CD4-positive, alpha-beta T cell treated with Interleukin-15 for 4 hours (primary cell): ENCODE data around the gene PARD3.
"Not testable (repeated sequence)": the region's sequence is repeated elsewhere in the genome, so short reads cannot be mapped to it uniquely, and the experiment has no call there.

ENCODE experiments used
- DNase-seq: peaks from one replicate; pipeline ENCODE4 v3.0.0-alpha.2; 2020; ENCODE audit warnings: low spot score

Gene PARD3

DNA sequence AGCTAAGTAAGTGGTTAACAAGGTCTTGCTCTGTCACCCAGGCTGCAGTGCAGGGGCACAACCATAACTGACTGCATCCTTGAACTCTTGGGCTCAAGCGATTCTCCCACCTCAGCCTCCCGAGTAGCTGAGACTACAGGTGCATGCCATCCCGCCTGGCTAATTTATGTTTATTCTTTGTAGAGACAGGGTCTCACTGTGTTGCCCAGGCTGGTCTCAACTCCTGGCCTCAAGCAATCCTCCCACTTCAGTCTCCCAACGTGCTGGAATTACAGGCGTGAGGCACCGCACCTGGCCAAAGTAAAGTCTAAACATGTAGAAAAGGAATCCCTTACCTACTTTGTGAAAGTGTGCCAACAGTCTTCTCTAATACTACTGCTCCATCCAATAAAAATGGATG lies 17.9 kb downstream of the PARD3 start:
- DNase-seq: no peak

DNA sequence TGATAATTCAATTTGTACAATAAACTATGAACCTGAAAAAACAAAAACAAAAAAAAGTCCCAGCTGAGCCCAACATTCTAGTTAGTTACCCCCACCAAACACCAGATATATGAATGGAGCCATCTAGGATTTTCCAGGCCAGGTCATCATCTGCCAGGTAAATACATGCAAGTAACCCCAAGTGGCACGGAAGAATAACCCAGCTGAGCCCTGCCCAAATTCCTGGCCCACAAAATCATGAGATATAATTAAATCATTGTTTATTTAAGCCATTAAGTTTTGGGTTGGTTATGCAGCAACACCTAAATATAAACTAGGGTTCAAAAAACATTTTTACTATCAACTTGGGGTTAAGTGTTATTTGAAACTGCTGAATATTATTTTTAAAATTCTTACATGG lies 19.0 kb downstream of the PARD3 start:
- DNase-seq: no peak

DNA sequence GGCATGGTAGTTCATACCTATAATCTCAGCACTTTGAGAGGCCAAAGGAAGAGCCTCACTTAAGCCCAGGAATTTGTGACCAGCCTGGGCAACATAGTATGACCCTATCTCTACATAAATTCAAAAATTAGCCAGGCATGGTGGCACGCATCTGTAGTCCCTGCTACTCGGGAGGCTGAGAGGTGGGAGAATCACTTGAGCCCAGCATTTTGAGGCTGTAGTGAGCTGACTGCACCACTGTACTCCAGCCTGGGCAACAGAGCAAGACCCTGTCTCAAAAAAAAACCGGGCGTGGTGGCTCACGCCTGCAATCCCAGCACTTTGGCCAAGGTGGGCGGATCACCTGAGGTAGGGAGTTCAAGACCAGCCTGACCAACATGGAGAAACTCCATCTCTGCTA lies 19.8 kb downstream of the PARD3 start:
- DNase-seq: no peak

DNA sequence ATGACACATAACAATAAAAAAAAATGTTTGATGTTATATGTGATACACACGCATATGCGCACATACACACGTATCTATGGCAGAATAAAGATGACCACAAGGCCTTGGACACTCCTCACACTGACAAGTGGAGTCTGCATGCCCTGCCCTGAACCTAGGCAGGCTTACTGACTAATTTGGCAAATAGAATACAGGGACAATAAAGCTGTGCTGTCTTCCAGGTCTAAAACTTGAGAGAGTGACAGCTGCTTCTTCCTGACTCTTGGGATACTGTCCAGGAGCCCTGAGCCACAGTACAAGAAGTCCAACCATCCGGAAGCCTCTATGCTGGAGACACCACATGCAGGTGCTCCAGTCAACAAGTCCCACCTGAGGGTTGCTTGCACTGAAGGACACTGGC lies 20.3 kb downstream of the PARD3 start:
- no peak for DNase-seq

DNA sequence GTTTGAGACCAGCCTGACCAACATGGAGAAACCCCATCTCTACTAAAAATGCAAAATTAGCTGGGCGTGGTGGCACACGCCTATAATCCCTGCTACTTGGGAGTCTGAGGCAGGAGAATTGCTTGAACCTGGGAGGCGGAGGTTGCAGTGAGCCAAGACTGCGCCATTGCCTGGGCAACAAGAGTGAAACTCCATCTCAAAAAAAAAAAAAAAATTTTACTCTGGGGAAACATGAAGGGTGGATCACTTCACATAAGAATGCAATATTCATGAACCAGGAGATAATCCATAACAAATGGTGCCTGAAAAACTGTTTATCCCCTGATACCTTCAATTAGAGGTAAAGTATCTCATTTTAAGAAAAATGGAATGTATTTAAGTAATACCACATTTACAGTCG lies 21.5 kb downstream of the PARD3 start:
- DNase-seq: not testable (repeated sequence)

DNA sequence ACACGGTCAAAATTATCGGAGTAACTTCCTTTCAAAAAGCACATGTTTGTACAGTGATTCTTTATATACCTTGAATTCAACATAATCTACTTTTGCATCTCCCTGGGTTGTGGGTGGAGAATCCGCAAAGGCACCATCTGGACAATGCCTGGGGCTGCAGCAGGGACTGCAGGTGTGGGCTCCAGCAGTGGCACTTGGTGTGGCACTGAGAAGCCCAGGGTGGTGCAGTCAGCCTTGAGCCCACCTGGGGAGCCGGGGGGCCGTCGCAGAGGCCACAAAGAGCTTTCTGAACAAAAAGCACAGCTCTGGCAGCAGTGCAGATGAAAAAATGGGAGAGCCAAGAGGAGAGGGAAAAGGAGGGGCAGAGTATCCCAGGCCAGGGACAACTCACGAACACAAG lies 22.2 kb downstream of the PARD3 start:
- no peak for DNase-seq

DNA sequence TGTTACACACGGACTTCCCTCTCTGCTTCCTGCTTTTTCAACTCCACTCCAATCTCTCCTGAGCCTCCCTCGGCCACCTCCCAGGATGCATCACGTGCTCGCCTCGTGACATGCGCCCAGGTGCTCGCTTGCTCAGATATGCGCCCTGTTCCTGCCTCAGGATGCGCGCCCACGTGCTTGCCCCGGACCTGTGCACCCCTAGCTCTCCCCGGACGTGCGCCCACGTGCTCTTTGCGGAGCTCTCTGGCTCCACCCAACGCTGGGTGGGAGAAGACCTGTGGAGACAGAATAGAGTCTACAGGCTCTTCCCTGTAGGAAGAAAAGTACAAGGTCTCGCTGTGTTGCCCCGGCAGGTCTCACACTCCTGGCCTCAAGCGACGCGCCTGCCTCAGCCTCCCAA lies 23.1 kb downstream of the PARD3 start:
- no peak for DNase-seq

DNA sequence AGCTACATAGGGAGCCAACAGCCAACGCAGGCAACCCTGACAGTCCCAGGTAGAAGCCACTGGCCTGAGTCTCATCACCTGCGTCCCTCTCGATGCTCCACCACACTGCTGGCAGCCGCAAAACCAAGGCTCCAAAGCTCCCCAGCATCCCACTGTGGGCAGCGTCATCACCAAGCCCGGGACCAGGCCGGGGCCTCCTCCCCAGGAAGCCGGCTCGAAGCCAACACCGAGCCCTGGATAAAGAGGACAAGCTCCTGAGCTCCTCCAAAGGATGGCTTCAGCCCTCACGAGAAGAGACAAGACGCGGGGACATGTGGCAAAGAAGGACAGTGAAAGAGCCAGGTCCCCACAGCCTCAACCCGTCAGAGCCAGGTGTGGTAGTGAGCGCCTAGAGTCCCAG lies 23.9 kb downstream of the PARD3 start:
- DNase-seq: no peak

DNA sequence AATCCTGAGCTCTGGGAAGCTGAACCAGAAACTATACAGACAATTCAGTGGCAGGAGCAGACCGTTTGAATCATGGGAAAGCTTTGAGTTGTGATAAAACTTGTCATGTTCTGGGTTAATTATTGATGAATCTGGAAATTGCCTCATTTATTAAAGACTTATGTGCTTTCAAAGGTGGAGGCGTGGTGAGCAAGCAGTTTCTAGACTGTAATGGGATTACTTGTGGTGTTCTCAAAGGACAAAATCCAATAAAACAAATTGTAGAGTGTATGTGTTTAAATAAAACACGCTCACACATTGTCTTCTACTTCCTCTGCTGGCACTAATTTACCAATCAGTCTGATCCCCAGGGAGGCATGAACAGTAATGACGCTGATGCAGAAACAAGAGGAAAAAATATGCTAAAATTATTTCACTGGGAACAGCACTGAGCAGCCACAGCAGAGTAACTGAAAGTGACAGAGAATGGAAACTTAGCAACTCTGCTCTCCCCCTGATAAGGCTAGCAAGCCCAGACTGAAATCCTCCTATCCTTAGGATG lies 25.1 kb downstream of the PARD3 start:
- DNase-seq: no peak

DNA sequence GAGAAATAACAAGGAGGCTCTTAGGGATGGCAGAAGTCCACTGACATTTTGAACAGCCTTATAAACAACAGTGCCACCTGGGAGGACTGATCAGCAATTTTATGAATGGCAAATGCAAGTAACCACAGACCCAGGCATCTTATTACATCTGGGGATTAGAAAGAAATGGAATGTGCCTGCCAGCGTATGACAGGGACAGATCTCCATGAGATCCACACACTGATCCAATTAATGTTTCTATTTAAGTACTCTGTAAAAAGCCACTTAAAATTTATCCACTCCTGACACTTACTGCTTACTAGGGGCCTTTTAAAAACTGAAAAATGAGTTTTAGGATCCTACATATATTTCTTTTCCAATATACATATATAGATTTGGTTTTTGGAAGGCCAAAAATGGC lies 28.6 kb downstream of the PARD3 start:
- DNase-seq: no peak

DNA sequence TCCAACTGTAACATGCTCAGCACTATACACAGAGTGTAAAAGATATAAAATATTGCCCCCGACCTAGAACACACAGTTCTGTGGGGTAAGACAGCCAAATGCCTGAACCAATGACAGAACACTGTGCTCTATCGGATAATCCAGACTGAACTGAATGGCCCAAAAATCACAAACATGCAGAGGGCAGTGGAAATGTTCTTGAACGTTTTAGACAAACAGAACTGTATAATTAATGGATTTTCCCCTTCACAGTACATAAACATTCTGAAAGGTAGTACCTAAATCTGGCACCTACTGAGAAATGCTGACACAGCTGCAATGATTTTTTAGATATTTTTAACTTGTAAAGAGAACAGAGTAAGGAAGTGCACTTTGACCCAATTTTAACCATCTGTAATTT lies 33.4 kb downstream of the PARD3 start:
- DNase-seq: no peak

DNA sequence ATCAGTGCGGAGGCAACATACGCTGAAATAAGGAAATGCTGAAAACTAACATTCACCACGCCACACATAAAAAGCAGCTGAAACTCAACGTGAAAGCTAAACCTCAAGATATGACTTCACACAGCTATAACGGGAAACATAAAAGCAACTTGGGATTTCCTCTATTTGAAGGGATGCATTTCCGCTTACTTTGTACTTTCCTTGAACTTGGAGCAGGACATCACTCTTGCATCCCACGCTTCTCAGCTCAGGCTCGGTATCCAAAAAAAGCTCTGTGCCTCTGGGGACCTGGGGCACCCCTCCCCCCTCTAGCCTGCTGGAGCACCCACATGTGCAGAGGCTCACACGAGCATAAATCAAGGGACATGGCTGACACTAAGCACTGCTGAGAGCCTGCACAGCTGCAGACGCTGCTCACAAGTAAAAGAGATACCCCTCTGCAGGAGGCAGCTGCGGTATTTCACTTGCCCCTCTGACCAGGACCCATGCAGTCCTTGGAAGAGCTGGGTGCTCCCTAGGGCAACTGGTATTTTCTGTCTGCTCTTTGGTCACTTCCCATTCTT lies 34.2 kb downstream of the PARD3 start:
- DNase-seq: no peak

DNA sequence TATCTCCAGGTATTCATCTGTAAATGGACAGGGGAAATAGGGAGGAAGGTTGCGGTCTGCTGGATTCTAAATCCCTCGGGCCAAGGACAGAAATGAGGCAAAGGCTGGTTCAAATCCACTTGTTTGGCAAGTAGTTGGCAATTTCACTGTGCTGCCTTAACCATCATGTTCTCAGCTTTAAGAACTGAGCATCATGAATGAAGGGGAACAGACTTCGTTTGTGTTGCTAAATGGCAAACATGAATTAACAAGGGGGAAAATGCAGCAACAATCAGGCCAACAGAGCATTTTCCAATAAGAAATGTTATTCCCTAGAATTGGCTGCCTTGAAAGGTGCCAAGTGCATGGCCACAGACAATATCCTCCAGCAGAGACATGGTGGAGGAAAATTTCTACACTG lies 36.9 kb downstream of the PARD3 start:
- no peak for DNase-seq

DNA sequence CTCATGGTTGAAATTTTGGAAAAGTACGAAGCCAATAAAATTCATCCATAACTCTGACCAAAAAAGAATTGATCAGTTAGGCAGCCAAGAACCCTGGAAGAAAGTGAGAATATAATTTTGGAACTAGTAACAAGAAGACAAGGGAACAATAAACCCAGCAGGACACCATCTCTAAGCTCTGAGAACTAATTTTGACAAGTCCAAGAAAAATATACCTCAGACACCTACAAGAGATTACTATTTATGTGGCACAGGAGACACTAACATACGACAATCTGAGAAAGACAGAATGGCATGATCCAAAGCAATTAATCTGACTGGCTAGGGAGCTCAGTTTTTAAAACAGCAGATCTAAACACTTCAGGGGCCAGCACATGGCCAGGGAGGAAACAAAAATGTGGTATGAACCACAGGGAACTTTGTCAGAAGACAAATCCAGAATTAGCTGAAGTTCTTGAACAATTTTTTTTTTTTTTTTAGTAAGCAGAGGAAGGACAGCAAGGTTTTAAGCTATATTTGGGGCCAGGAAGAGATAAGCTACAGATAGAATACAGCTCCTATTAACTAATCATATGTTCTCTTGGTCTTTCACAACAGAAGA lies 38.9 kb downstream of the PARD3 start:
- no peak for DNase-seq

DNA sequence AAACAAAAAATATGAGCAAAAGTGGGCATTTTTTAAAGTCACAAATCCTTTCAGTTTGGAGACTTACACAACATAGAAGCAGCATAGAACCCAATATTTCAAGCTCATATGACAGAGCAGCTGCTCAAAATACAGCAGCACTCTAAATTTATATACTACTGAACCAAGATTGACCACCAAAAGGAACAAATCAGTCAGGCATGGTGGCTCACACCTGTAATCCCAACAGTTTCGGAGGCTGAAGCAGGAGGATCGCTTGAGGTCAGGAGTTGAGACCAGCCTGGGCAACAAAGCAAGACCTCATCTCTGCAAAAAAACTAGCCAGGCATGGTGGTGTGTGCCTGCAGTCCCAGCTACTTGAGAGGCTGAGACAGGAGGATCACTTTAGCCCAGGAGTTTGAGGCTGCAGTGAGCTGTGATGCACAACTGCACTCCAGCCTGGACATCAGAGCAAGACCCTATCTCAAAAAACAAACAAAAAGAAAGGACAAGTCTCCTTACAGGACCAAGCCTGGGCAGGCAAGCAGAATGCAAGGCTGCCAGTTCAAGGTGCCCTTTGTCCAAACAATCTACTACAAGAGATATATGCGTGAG lies 40.0 kb downstream of the PARD3 start:
- DNase-seq: no peak

DNA sequence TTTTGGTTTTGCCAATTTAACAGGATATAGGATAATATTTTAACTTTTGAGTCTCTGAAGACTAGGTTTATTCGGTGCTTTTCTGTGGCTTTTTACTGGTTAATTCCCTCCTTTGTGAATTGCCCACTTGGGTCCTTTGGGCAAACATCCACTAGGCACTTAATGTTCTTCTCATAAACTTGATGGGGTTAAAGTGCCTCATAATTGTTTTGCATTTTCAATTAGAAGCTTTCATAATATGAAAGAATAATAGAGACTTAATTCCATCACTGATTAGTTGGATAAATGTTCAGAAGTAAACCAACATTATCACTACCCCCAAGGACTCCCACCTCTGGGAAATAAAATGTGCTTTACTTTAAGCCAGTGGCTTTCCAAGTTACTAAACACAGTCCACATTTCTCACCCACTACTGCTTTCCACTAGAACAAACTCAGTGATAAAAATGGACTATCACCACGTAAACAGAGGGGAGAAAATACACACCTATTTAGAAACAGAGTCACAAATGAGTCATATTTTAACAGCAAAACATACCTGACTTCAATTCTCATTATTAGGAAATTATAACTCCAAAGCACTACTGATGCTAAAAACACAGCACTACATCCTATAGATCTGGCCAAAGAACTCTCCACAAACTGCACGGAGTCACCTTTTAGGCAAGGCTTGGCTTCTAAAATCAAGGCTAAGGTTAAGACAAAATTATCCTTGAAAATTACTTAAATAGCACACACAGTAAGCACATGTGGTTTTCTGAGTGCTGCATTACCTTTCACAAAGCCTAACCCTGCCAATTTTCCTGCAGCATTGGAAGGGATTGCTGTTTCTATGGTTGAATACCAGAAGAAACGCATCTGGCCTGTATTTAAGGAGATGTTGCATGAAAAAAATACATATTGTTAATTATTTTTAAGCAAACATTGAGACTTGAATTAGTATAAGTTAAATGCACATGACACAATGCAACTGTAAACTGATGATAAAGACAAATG lies 41.2 kb downstream of the PARD3 start:
- DNase-seq: no peak

DNA sequence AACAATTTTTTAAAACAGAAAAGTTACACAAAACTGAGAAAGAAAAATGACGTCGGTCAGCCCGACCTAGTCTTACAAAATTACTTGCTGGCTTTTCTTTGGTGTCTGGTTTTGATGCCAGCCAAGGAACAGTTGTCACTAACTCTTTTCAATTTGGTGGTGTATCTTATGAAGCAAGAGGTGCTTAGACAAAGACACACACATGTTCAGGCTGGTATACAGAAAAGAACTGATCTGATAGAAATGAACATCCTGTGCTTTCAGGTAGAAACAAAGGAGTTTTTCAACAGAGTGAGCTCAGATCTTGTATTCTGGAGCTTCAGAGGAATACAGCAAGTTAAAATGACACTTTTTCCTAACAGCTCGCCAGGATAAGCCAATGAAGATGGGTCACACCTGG lies 43.6 kb downstream of the PARD3 start:
- no peak for DNase-seq

DNA sequence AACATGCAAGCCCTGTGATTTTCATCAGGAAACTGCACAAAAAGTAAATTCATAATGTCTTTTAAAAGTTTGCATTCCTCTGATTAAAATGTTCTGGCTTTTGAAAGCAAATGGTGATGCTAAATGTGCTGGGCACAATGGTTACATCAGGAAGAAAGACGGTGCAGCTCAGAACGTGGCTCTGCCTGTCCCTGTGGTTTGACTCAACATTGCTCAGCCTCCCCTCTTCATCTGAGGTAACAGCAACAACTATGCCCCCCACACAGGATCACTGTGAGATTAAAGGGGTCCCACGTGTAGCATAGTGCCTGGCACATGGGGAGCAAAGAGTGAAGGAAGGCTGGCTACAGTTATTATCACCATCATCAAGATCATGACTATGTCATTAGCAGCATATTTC lies 44.0 kb downstream of the PARD3 start:
- DNase-seq: no peak

DNA sequence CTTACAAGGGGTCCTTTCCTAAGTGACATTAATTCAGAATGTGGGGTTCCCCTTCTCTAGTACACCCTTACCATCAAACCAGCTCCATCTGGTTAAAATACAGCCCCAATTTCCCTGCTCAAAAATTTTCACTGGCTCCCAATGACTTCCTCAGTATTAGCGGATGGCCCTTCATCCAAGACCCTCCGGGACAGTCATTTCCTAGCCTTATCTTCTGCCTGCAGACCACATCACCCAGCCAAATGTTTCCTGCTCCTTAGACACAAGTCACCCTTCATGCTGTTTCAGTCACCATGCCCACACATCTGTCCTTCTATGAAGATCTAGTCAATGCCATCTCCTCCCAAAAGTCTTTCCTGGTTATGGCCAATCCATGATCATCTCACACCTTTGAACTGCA lies 45.2 kb downstream of the PARD3 start:
- no peak for DNase-seq

DNA sequence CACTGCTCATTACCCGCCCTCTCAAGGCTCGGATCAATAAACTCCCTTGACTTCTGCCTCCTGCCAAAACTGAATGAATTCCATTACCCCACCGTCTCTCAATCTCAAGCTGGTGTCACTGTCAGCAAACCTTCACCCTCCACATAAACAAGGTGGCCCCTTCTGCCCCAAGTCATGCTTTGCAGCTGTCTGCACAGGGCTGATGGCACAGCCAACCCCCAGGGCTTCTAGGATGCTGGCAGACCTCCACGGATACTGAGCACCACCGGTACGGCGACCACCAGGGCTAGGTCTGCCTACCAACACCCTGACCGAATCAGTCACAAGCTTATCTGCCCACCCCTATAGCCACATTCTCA lies 46.1 kb downstream of the PARD3 start:
- DNase-seq: no peak

DNA sequence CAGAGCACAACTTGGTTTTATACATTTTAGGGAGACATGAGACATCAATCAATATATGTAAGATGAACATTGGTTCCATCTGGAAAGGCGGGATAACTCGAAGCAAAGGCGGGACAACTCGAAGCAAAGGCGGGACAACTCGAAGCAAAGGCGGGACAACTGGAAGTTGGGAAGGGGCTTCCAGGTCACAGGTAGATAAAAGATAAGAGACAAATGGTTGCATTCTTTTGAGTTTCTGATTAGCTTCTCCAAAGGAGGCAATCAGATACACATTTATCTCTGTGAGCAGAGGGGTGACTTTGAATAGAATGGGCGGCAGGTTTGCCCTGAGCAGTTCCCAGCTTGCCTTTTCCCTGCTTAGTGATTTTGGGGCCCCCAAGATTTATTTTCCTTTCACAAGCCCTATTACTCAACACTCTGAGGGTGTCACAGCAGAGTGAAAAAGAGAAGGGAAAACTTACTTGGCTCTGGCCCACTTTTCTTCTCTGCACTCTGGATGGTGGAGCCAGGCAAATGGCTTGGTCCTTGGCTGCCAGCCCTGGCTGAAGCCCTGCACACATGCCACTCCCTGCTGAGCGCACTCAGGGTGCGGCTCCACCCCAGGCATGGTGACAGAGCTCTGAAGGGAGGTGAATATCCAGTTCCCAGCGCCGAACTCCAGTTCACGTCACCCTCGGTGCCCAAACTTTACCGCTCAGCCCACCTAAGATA lies 46.7 kb downstream of the PARD3 start:
- no peak for DNase-seq
